K562 (cell line): ENCODE measurements around the gene STMN3. TPM values are rescaled to one million over a fixed set of nuclear protein-coding genes. Genes with fewer than 3 reads are reported as not detected.

Source experiments
- ATAC-seq: fragments of 200-7000 bp; cut with Tn5 transposase; 3 replicates; pipeline ENCODE4 v1.9.1; 2020; ENCODE audit warnings: moderate library complexity
- BruUV-seq: library from RNA; stranded (reverse); fragments of 400-500 nt; replicated peaks from 2 replicates; lab custom pipeline; 2021; lab: Mats Ljungman, UMichigan
- CTCF ChIA-PET: fragments of 300-600 bp; formaldehyde crosslinking; extraction: SDS; loops from one replicate; lab custom pipeline; 2021; ENCODE audit warnings: low intra/inter-chr PET ratio; lab: Yijun Ruan, JAX
- POLR2A ChIA-PET: fragments of 300-600, 350-650 bp; sonication (Branson Sonifier 250); formaldehyde crosslinking; extraction: SDS; loops from one replicate; lab custom pipeline; 2021; ENCODE audit warnings: antibody characterized with exemption, inconsistent platforms; lab: Yijun Ruan, JAX
- DNase-seq, 4 experiments: peaks; one replicate each; pipeline versions ENCODE4 v3.0.0 to v3.0.0-alpha.2; 2011 to 2018; ENCODE audit warnings: low spot score in 3 of 4, mixed read lengths in 3 of 4; ENCODE audit errors: extremely low read depth in 1 of 4
- FAIRE-seq: peaks from 2 replicates; lab custom pipeline; 2011; peaks lifted over from hg19 to GRCh38; lab: Jason Lieb, UNC
- H2AFZ ChIP-seq: 2 replicates; pipeline ENCODE4 v1.6.0; 2011; ENCODE audit warnings: low read depth, low read length, control low read depth, inconsistent platforms
- H3K27ac ChIP-seq: fragments of 200-600 bp; 3 replicates; pipeline ENCODE4 v1.8.0; 2011; ENCODE audit warnings: low read depth, mild to moderate bottlenecking, control low read depth, inconsistent platforms, low read length, moderate library complexity, mixed read lengths; ENCODE audit errors: extremely low read depth
- H3K27me3 ChIP-seq, 2 experiments: fragments of 300-600 bp in 1 of 2; 2 replicates in 1 of 2; 3 replicates in 1 of 2; pipeline versions ENCODE4 v1.6.0 to v1.8.0; 2011; ENCODE audit warnings: inconsistent platforms in 2 of 2, low read length in 2 of 2, mild to moderate bottlenecking in 1 of 2, mixed read lengths in 1 of 2, moderate library complexity in 1 of 2; ENCODE audit not compliant: control insufficient read depth in 2 of 2, insufficient read depth in 2 of 2
- H3K36me3 ChIP-seq: fragments of 300-600 bp; 3 replicates; pipeline ENCODE4 v1.8.0; 2011; ENCODE audit warnings: mild to moderate bottlenecking, low read length, inconsistent platforms; ENCODE audit not compliant: control insufficient read depth, insufficient read depth
- H3K4me1 ChIP-seq, 2 experiments: fragments of 200-600 bp in 1 of 2; replicated peaks in 1 of 2; 2 replicates in 1 of 2; 3 replicates in 1 of 2; pipeline versions ENCODE4 v1.5.1 to v1.8.0; 2011; ENCODE audit warnings: inconsistent platforms in 2 of 2, low read length in 2 of 2, mild to moderate bottlenecking in 1 of 2, mixed read lengths in 1 of 2, moderate library complexity in 1 of 2; ENCODE audit not compliant: control insufficient read depth in 2 of 2, insufficient read depth in 2 of 2
- H3K4me2 ChIP-seq: 2 replicates; pipeline ENCODE4 v1.6.1; 2011; ENCODE audit warnings: low read length, control low read depth, inconsistent platforms, mixed read lengths; ENCODE audit not compliant: insufficient read depth
- H3K4me3 ChIP-seq: fragments of 200-600 bp; sonication (generic), shearing (Covaris generic); 2 replicates; pipeline ENCODE4 v1.5.1; 2016; ENCODE audit warnings: control low read depth, inconsistent platforms
- H3K79me2 ChIP-seq: fragments of 200-600 bp; 3 replicates; pipeline ENCODE4 v1.8.0; 2011; ENCODE audit warnings: low read length, inconsistent platforms; ENCODE audit not compliant: control insufficient read depth, insufficient read depth
- H3K9ac ChIP-seq, 2 experiments: 2 replicates each; pipeline versions ENCODE4 v1.6.0 to v1.6.1; 2011; ENCODE audit warnings: low read depth in 2 of 2, low read length in 2 of 2, control low read depth in 1 of 2, inconsistent platforms in 1 of 2, mild to moderate bottlenecking in 1 of 2, mixed read lengths in 1 of 2; ENCODE audit not compliant: insufficient read depth in 1 of 2
- H3K9me1 ChIP-seq: one replicate; pipeline ENCODE4 v1.6.0; 2011; ENCODE audit warnings: inconsistent platforms, mild to moderate bottlenecking, low read length, moderate library complexity; ENCODE audit not compliant: control insufficient read depth, insufficient read depth
- H3K9me3 ChIP-seq: replicated peaks from 2 replicates; pipeline ENCODE4 v1.5.1; 2011; ENCODE audit warnings: low read depth, low read length, inconsistent platforms; ENCODE audit not compliant: control insufficient read depth, insufficient read depth
- H4K20me1 ChIP-seq: replicated peaks from 2 replicates; pipeline ENCODE4 v1.6.1; 2011; ENCODE audit warnings: low read length, inconsistent platforms, mixed read lengths; ENCODE audit not compliant: control insufficient read depth, insufficient read depth
- IRF2 ChIP-seq: sonication (generic); formaldehyde crosslinking; IDR thresholded peaks from 2 replicates; pipeline ENCODE4 v1.8.1; 2022; ENCODE audit warnings: mild to moderate bottlenecking, missing genetic modification reagents
- NFYB ChIP-seq: IDR thresholded peaks from 2 replicates; pipeline ENCODE4 v1.6.1; 2011; ENCODE audit warnings: mild to moderate bottlenecking, moderate library complexity; ENCODE audit not compliant: insufficient read length; ENCODE audit errors: extremely low read depth
- TAL1 ChIP-seq: fragments of 450-650 bp; IDR thresholded peaks from 2 replicates; pipeline ENCODE4 v1.6.1; 2016; ENCODE audit warnings: mild to moderate bottlenecking
- ZC3H4 ChIP-seq: sonication (generic); formaldehyde crosslinking; IDR thresholded peaks from 2 replicates; pipeline ENCODE4 v1.9.0; 2021; ENCODE audit warnings: missing genetic modification reagents, borderline replicate concordance
- WGBS: fragments of 100-300 bp; shearing (Covaris generic); methylation state at CpG from one replicate; pipeline ENCODE4 v1.1.6; 2016; ENCODE audit warnings: low coverage, mixed read lengths; ENCODE audit not compliant: insufficient coverage; ENCODE audit errors: missing lambda C conversion rate; 5-methylcytosine and 5-hydroxymethylcytosine counted together
- in situ Hi-C: fragments of 300-500 bp; cut with MboI; formaldehyde crosslinking; loops from 4 replicates; pipeline ENCODE4 v1.15.0; 2018; ENCODE audit warnings: inconsistent platforms, mixed read lengths
- intact Hi-C: fragments of 100-400 bp; cut with micrococcal nuclease; formaldehyde crosslinking; loops from 2 replicates; pipeline ENCODE4 v1.14.2; 2022
- polyA plus RNA-seq, 8 experiments: library from polyadenylated mRNA; depleted of rRNA in 4 of 8; stranded (reverse) in 5 of 8; unstranded in 3 of 8; fragments of >200 nt; fragmentation: Nextera tagmentation in 2 of 8; fragmentation: Illumina TruSeq in 1 of 8; extraction: Ambion mirVana in 2 of 8; extraction: Trizol in 1 of 8; gene quantifications; 2 replicates each; pipeline versions ENCODE4 v1.2.1 to v1.2.3, GENCODE V29; 2011 to 2014; ENCODE audit warnings: inconsistent platforms in 1 of 8, missing spikeins in 1 of 8
- total RNA-seq, 7 experiments: library from RNA; depleted of rRNA in 6 of 7; stranded (reverse); fragments of >200 nt in 6 of 7; fragmentation: Illumina TruSeq in 2 of 7; extraction: Trizol in 2 of 7; gene quantifications; 2 replicates each; pipeline versions ENCODE4 v1.2.1 to v1.2.3, GENCODE V29; 2011 to 2021; ENCODE audit warnings: low replicate concordance in 1 of 7
- TF ChIP-seq, protein P1 (sequence below), 3 experiments: fragments of 200-800 bp in 1 of 3; fragments of 250-450 bp in 1 of 3; fragments of 450-650 bp in 1 of 3; sonication (Bioruptor Pico) in 1 of 3; sonication (Bioruptor generic) in 1 of 3; formaldehyde crosslinking in 1 of 3; IDR thresholded peaks; 2 replicates each; pipeline versions ENCODE4 v1.6.1 to v1.8.0; 2016 to 2022; ENCODE audit warnings: mild to moderate bottlenecking in 2 of 3, missing genetic modification characterization in 2 of 3, missing compliant biosample characterization in 1 of 3, moderate library complexity in 1 of 3

The STMN3 gene
- total and polyA plus RNA-seq, 9 of the 15 experiments (the other 6 are each of a cell fraction or from before 2014, with no cell fraction given): 0.70 to 65.6 (median 29.4) TPM

DNA sequence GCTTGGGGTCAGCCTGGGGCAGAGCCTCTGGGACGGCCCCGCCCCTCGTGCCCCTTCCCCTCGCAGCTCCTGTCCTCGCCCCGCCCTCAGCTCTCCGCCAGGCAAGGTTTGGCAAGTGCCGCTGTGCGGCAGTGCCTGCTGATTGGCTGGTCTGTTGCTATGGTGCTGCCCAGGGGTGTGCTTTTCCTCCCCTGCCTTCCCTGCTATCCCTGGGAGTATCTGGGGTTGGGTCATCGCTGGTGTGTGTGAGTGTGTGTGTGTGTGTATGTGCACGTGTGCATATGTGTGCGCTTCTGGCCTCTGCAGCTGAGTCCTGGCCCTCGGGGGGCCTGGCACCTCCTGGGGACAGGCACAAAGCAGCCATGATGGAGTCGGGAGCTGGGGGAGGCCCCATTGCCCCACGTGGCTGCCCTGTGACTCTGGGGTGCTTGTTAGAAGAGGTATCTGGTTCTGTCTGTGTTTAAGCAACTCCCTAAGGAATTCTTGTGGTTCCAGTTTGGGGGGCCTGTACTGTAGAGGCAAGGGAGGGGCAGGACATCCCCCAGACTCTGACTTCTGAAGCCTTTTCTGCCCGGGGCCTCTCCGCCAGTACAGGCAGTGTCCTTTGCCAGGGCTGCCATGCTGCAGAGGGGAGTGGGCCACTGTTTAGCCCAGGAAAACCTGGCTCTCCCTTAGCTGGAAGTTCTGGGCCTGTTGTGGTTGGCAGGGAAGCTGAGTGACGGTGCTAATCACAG, 11.8 kb upstream of the STMN3 start:
- ATAC-seq (no peak), FAIRE-seq (no peak), DNase-seq (peak in 1 of 4 experiments; percentile 43)
- Histone ChIP-seq H4K20me1 (no peaks in the 10 kb centered on the region), H3K27ac (no peak overlapping the region), H3K9me3 (no peaks in the 10 kb centered on the region), H3K9ac (no peak overlapping the region; a peak in 1 of 4 replicates), H3K9me1 (peaks cover 3% of the 10 kb centered on the region), H2AFZ (no peak overlapping the region), H3K36me3 (peaks cover 88% of the 10 kb centered on the region; the same call in 2 of the 3 replicates), H3K4me2 (no peak overlapping the region), H3K27me3 (no peaks in the 10 kb centered on the region), H3K79me2 (peaks cover 2% of the 10 kb centered on the region; the same call in 2 of the 3 replicates), H3K4me3 (no peak overlapping the region), H3K4me1 (peaks cover 0 to 24% of the 10 kb centered on the region in 2 experiments; a peak in 1 of 5 replicates)
- intact Hi-C loops (no loop called here), in situ Hi-C loops (no loop called here)
- no TSS peak for BruUV-seq
- TF ChIP-seq TAL1: no peak
- no peak for TF ChIP-seq IRF2 (CRISPR knock-in tag)
- TF ChIP-seq, protein P1, sequence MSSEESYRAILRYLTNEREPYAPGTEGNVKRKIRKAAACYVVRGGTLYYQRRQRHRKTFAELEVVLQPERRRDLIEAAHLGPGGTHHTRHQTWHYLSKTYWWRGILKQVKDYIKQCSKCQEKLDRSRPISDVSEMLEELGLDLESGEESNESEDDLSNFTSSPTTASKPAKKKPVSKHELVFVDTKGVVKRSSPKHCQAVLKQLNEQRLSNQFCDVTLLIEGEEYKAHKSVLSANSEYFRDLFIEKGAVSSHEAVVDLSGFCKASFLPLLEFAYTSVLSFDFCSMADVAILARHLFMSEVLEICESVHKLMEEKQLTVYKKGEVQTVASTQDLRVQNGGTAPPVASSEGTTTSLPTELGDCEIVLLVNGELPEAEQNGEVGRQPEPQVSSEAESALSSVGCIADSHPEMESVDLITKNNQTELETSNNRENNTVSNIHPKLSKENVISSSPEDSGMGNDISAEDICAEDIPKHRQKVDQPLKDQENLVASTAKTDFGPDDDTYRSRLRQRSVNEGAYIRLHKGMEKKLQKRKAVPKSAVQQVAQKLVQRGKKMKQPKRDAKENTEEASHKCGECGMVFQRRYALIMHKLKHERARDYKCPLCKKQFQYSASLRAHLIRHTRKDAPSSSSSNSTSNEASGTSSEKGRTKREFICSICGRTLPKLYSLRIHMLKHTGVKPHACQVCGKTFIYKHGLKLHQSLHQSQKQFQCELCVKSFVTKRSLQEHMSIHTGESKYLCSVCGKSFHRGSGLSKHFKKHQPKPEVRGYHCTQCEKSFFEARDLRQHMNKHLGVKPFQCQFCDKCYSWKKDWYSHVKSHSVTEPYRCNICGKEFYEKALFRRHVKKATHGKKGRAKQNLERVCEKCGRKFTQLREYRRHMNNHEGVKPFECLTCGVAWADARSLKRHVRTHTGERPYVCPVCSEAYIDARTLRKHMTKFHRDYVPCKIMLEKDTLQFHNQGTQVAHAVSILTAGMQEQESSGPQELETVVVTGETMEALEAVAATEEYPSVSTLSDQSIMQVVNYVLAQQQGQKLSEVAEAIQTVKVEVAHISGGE (CRISPR knock-in tag; IDR thresholded peaks at IDR 0.05): peak in 1 of 3 experiments; percentile 94; a peak in 2 of 6 replicates
- peak; percentile 13 for TF ChIP-seq NFYB
- no peak for TF ChIP-seq ZC3H4
- ChIA-PET POLR2A (interaction anchor here (0.7 kb wide), 1 partner anchor 18 kb away, joined by 3 read pairs; no protein-coding TSS in a partner anchor), CTCF (no interaction called here)
- 88% methylated on average over 11 of the region's 18 CpGs for WGBS
